Ishikawa (cell line): ENCODE measurements around the gene DUSP10.

Experiments
- CEBPB ChIP-seq: IDR thresholded peaks from 2 replicates; pipeline ENCODE4 v1.6.1; 2012
- CREB1 ChIP-seq: IDR thresholded peaks from 2 replicates; pipeline ENCODE4 v1.6.1; 2012; ENCODE audit warnings: low read depth
- EGR1 ChIP-seq: IDR thresholded peaks from 2 replicates; pipeline ENCODE4 v1.6.1; 2012
- EP300 ChIP-seq: IDR thresholded peaks from 2 replicates; pipeline ENCODE4 v1.6.1; 2012; ENCODE audit warnings: borderline replicate concordance
- FOXM1 ChIP-seq: IDR thresholded peaks from 2 replicates; pipeline ENCODE4 v1.6.1; 2012; ENCODE audit warnings: low read depth, borderline replicate concordance
- MAX ChIP-seq: IDR thresholded peaks from 2 replicates; pipeline ENCODE4 v1.6.1; 2012
- NFIC ChIP-seq: IDR thresholded peaks from 2 replicates; pipeline ENCODE4 v1.6.1; 2012
- RAD21 ChIP-seq: IDR thresholded peaks from 2 replicates; pipeline ENCODE4 v1.6.1; 2012; ENCODE audit warnings: low read depth
- REST ChIP-seq: IDR thresholded peaks from 2 replicates; pipeline ENCODE4 v1.6.1; 2012; ENCODE audit warnings: low read depth, mild to moderate bottlenecking
- TAF1 ChIP-seq: IDR thresholded peaks from 2 replicates; pipeline ENCODE4 v1.6.1; 2012; ENCODE audit warnings: low read depth, mild to moderate bottlenecking
- TCF12 ChIP-seq: IDR thresholded peaks from 2 replicates; pipeline ENCODE4 v1.6.1; 2012; ENCODE audit warnings: low read depth
- TEAD4 ChIP-seq: IDR thresholded peaks from 2 replicates; pipeline ENCODE4 v1.6.1; 2012
- USF1 ChIP-seq: IDR thresholded peaks from 2 replicates; pipeline ENCODE4 v1.6.1; 2012
- YY1 ChIP-seq: IDR thresholded peaks from 2 replicates; pipeline ENCODE4 v1.6.1; 2012; ENCODE audit warnings: low read depth
- ZBTB7A ChIP-seq: IDR thresholded peaks from 2 replicates; pipeline ENCODE4 v1.6.1; 2012; ENCODE audit warnings: low read depth

Gene DUSP10

GRCh38 chr1:221739018-221739676 lies 2.7 kb downstream of the DUSP10 start:
- TF ChIP-seq MAX (no peak), USF1 (no peak), ZBTB7A (no peak), TAF1 (no peak), REST (no peak), CREB1 (no peak)

GRCh38 chr1:221736714-221737113 lies 5.2 kb downstream of the DUSP10 start:
- TF ChIP-seq NFIC = no peak
- no peak for TF ChIP-seq ZBTB7A
- no peak for TF ChIP-seq YY1

- TF ChIP-seq FOXM1 (no peak), MAX (no peak), YY1 (no peak)
Measured at GRCh38 chr1:221735999-221736398, 5.9 kb downstream of the DUSP10 start.

GRCh38 chr1:221734187-221734586 lies 7.7 kb downstream of the DUSP10 start:
- TF ChIP-seq CREB1 = no peak

- TF ChIP-seq RAD21 (no peak), REST (no peak), USF1 (no peak), TCF12 (no peak), FOXM1 (no peak), CEBPB (no peak), EGR1 (no peak), TAF1 (no peak), MAX (no peak), TEAD4 (no peak), EP300 (no peak), YY1 (no peak), ZBTB7A (no peak), CREB1 (no peak)
Measured at GRCh38 chr1:221732052-221732451, 9.8 kb downstream of the DUSP10 start.

- TF ChIP-seq TAF1 = no peak
Measured at GRCh38 chr1:221729771-221730330, 12.0 kb downstream of the DUSP10 start.

- TF ChIP-seq EP300 (no peak), YY1 (no peak), EGR1 (no peak), CEBPB (no peak)
Measured at GRCh38 chr1:221728037-221728505, 13.8 kb downstream of the DUSP10 start.
